ENCODE measurements around the gene DGKH. TPM values are rescaled to one million over a fixed set of nuclear protein-coding genes. Genes with fewer than 3 reads are reported as not detected.

The DGKH gene
- total RNA-seq, 1 donor from 2014 or later: 8.4 TPM

DNA sequence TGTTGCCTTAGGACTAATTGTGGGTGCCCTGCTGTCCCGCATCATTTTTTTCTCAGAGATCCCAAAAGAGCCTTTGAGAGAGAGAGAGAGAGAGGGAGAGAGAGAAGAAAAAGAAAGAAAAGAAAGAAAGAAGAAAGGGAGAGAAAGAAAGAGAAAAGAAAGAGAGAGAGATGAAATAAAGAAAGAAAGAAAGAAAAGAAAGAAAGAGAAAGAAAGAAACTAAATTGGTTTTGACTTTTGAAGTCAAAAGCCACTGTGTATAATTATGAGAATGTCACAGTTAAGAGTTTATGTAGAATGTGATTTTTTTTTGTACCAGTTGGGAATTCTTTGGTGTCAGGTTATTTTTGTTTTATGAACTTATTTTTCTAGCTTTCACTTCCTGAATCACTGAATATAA is 180.1 kb downstream of the DGKH start:
- no peaks in the 10 kb centered on the region for H3K9me3 ChIP-seq (ENCODE audit: control insufficient read depth in 3 of 3, low read length in 3 of 3)
- H3K9ac ChIP-seq (ENCODE audit: low read depth in 1 of 3, low read length in 3 of 3): no peak overlapping the region
- no peak overlapping the region for H3K27ac ChIP-seq (ENCODE audit: low read depth, low read length)
- H3K4me1 ChIP-seq (ENCODE audit: control insufficient read depth in 3 of 3, insufficient read depth in 3 of 3, low read length in 3 of 3): no peaks in the 10 kb centered on the region
- H3K36me3 ChIP-seq (ENCODE audit: control insufficient read depth in 3 of 3, insufficient read depth in 3 of 3, low read length in 3 of 3): no peaks in the 10 kb centered on the region
- no peak overlapping the region for H3K4me3 ChIP-seq (ENCODE audit: low read length in 3 of 3)
- no peaks in the 10 kb centered on the region for H3K27me3 ChIP-seq (ENCODE audit: control insufficient read depth in 3 of 3, insufficient read depth in 3 of 3, low read length in 3 of 3)

DNA sequence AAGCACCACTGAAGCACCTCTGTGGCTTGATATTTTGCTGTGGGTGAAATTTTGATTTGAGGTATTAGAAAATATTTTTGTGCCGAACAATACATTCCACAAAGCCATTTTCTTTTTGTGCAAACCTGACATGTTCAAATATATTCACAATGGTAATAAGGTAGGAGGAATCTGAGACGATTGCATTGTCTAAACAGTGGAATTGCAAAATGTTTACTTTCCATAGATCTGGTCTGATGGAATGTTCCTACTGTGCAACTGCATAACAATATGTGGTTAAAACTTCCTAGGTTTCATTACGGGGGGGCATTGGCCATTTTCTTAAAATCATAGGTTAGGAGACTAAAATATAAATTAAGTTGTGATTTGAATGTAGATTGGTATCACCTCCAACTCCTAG is 180.8 kb downstream of the DGKH start:
- Histone ChIP-seq H3K4me3 (ENCODE audit: low read length in 3 of 3) (no peak overlapping the region), H3K36me3 (ENCODE audit: control insufficient read depth in 3 of 3, insufficient read depth in 3 of 3, low read length in 3 of 3) (no peaks in the 10 kb centered on the region)

DNA sequence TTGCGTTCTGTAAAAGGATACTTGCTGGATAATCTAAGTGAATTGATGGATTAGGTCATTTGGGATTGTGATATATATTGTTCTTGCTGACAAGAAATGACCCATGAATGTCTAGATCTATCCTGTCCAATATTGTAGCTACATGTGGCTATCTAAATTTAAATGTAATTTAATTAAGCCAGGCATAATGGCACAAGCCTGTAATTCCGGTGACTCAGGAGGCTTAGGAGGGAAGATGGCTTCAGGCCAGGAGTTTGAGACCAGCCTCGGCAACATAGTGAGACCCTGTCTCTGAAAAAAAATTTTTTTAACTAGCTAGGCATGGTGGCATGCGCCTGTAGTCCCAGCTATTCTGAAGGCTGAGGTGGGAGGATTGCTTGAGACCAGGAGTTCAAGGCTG is 184.2 kb downstream of the DGKH start:
- Histone ChIP-seq H3K36me3 (ENCODE audit: control insufficient read depth in 3 of 3, insufficient read depth in 3 of 3, low read length in 3 of 3) (no peaks in the 10 kb centered on the region), H3K27ac (ENCODE audit: low read depth, low read length) (no peak overlapping the region), H3K9ac (ENCODE audit: low read depth in 1 of 3, low read length in 3 of 3) (no peak overlapping the region), H3K9me3 (ENCODE audit: control insufficient read depth in 3 of 3, low read length in 3 of 3) (no peaks in the 10 kb centered on the region), H3K4me1 (ENCODE audit: control insufficient read depth in 3 of 3, insufficient read depth in 3 of 3, low read length in 3 of 3) (no peaks in the 10 kb centered on the region), H3K27me3 (ENCODE audit: control insufficient read depth in 3 of 3, insufficient read depth in 3 of 3, low read length in 3 of 3) (no peaks in the 10 kb centered on the region), H3K4me3 (ENCODE audit: low read length in 3 of 3) (no peak overlapping the region)

More for the DNA sequence above, 180.8 kb downstream of the DGKH start:
- H3K4me1 ChIP-seq (ENCODE audit: control insufficient read depth in 3 of 3, insufficient read depth in 3 of 3, low read length in 3 of 3): no peaks in the 10 kb centered on the region
- H3K27ac ChIP-seq (ENCODE audit: low read depth, low read length): no peak overlapping the region
- H3K27me3 ChIP-seq (ENCODE audit: control insufficient read depth in 3 of 3, insufficient read depth in 3 of 3, low read length in 3 of 3): no peaks in the 10 kb centered on the region
- no peak overlapping the region for H3K9ac ChIP-seq (ENCODE audit: low read depth in 1 of 3, low read length in 3 of 3)
- no peaks in the 10 kb centered on the region for H3K9me3 ChIP-seq (ENCODE audit: control insufficient read depth in 3 of 3, low read length in 3 of 3)

DNA sequence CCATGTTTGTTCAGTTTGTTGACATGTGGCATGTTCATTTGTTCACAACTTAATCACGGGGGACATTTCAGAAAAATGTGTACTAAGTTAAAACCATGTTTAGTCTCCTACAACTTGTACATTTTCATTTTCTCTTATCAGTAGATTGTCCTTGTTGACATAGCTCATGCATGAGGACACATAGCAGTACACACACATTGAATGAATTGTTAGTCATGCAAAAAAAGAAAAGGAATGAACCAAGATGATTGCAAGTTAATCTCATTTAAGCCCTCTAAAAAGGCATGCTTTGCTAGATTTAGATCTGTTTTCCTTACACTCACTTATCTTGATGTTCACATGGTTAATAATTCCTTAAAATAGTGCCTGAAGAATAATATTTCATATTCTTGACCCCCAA is 185.3 kb downstream of the DGKH start:
- Histone ChIP-seq H3K9me3 (ENCODE audit: control insufficient read depth in 3 of 3, low read length in 3 of 3) (no peaks in the 10 kb centered on the region), H3K27ac (ENCODE audit: low read depth, low read length) (no peak overlapping the region), H3K36me3 (ENCODE audit: control insufficient read depth in 3 of 3, insufficient read depth in 3 of 3, low read length in 3 of 3) (no peaks in the 10 kb centered on the region), H3K4me3 (ENCODE audit: low read length in 3 of 3) (no peak overlapping the region), H3K27me3 (ENCODE audit: control insufficient read depth in 3 of 3, insufficient read depth in 3 of 3, low read length in 3 of 3) (no peaks in the 10 kb centered on the region), H3K9ac (ENCODE audit: low read depth in 1 of 3, low read length in 3 of 3) (no peak overlapping the region), H3K4me1 (ENCODE audit: control insufficient read depth in 3 of 3, insufficient read depth in 3 of 3, low read length in 3 of 3) (no peaks in the 10 kb centered on the region)

DNA sequence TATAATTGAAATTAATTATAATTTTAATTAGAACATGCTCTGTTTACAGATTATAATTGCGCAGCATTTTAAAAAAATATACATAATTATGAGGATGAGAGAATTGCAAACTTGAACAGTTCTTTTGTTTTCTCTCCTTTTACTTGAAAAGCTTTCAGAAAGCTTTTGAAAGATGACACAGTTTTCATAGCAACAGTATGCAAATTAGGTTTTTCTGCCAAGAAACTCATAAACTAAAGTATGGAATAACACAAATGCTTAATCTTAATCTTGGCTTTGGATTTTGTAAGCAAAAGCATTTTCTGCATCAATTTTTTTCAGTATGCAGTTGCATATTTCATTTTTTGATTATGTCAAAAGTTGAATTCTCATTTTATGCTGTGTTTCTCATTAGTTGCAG is 190.7 kb downstream of the DGKH start:
- Histone ChIP-seq H3K27ac (ENCODE audit: low read depth, low read length) (no peak overlapping the region), H3K4me3 (ENCODE audit: low read length in 3 of 3) (no peak overlapping the region), H3K27me3 (ENCODE audit: control insufficient read depth in 3 of 3, insufficient read depth in 3 of 3, low read length in 3 of 3) (no peaks in the 10 kb centered on the region), H3K4me1 (ENCODE audit: control insufficient read depth in 3 of 3, insufficient read depth in 3 of 3, low read length in 3 of 3) (no peaks in the 10 kb centered on the region), H3K9me3 (ENCODE audit: control insufficient read depth in 3 of 3, low read length in 3 of 3) (no peaks in the 10 kb centered on the region), H3K9ac (ENCODE audit: low read depth in 1 of 3, low read length in 3 of 3) (no peak overlapping the region), H3K36me3 (ENCODE audit: control insufficient read depth in 3 of 3, insufficient read depth in 3 of 3, low read length in 3 of 3) (no peaks in the 10 kb centered on the region)

DNA sequence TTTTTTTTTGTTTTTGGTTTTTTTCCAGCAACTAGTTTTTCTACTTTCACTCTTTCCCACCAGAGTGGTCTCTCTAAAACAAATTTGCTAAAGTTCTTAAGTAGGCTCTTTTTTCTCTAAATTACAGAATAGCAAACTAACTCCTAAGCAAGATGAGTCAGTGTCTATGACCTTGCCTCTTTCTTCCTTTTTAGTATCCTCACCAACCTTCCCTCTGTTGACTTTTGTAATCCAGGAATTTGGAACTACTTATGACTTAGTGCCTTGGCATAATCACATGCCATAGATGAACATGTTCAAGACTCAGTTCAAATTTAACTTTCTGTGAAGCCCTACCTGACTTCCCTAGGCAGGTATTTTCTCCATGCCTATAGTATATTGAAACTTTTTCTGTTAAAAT is 191.2 kb downstream of the DGKH start:
- H3K4me1 ChIP-seq (ENCODE audit: control insufficient read depth in 3 of 3, insufficient read depth in 3 of 3, low read length in 3 of 3): no peaks in the 10 kb centered on the region
- no peaks in the 10 kb centered on the region for H3K36me3 ChIP-seq (ENCODE audit: control insufficient read depth in 3 of 3, insufficient read depth in 3 of 3, low read length in 3 of 3)
- H3K9me3 ChIP-seq (ENCODE audit: control insufficient read depth in 3 of 3, low read length in 3 of 3): no peaks in the 10 kb centered on the region
- no peak overlapping the region for H3K9ac ChIP-seq (ENCODE audit: low read depth in 1 of 3, low read length in 3 of 3)
- no peaks in the 10 kb centered on the region for H3K27me3 ChIP-seq (ENCODE audit: control insufficient read depth in 3 of 3, insufficient read depth in 3 of 3, low read length in 3 of 3)
- H3K4me3 ChIP-seq (ENCODE audit: low read length in 3 of 3): no peak overlapping the region
- no peak overlapping the region for H3K27ac ChIP-seq (ENCODE audit: low read depth, low read length)

DNA sequence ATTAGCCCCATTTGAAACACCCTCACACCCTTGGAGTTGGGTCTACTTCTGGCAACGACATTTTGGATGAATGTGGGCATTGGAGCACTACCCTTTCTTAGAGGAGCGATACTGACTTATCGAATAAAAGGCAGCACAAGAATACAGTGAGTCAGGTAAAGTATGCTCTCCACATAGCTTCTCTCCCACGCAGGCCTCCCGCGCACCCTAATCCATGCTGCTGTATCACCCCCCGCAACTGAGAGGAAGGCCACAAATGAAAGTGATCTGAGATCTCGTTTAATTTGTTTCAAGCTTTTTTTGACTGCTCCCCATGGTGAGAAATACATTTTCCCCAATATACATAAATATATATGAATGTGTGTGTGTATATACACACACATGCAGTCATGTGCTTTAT is 198.1 kb downstream of the DGKH start:
- no peak overlapping the region for H3K9ac ChIP-seq (ENCODE audit: low read depth in 1 of 3, low read length in 3 of 3)
- H3K9me3 ChIP-seq (ENCODE audit: control insufficient read depth in 3 of 3, low read length in 3 of 3): no peaks in the 10 kb centered on the region
- no peak overlapping the region for H3K27ac ChIP-seq (ENCODE audit: low read depth, low read length)
- H3K4me1 ChIP-seq (ENCODE audit: control insufficient read depth in 3 of 3, insufficient read depth in 3 of 3, low read length in 3 of 3): no peaks in the 10 kb centered on the region
- H3K27me3 ChIP-seq (ENCODE audit: control insufficient read depth in 3 of 3, insufficient read depth in 3 of 3, low read length in 3 of 3): no peaks in the 10 kb centered on the region
- no peaks in the 10 kb centered on the region for H3K36me3 ChIP-seq (ENCODE audit: control insufficient read depth in 3 of 3, insufficient read depth in 3 of 3, low read length in 3 of 3)
- H3K4me3 ChIP-seq (ENCODE audit: low read length in 3 of 3): no peak overlapping the region

DNA sequence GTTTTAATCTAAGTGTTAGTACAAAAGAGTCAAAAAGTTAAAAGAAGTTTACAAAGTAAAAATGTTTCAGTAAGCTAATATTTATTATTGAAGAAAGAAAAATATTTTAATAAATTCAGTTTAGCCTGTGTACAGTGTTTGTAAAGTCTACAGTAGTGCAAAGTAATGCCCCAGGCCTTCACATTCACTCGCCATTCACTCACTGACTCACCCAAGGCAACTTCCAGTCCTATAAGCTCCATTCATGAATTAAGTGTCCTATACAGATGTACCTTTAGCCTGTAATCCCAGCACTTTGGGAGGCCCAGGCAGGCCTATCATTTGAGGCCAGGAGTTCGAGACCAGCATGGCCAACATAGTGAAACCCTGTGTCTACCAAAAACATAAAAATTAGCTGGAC is 199.4 kb downstream of the DGKH start:
- H3K27ac ChIP-seq (ENCODE audit: low read depth, low read length): no peak overlapping the region
- no peaks in the 10 kb centered on the region for H3K9me3 ChIP-seq (ENCODE audit: control insufficient read depth in 3 of 3, low read length in 3 of 3)
- H3K27me3 ChIP-seq (ENCODE audit: control insufficient read depth in 3 of 3, insufficient read depth in 3 of 3, low read length in 3 of 3): no peaks in the 10 kb centered on the region
- no peak overlapping the region for H3K4me3 ChIP-seq (ENCODE audit: low read length in 3 of 3)
- no peak overlapping the region for H3K9ac ChIP-seq (ENCODE audit: low read depth in 1 of 3, low read length in 3 of 3)
- H3K36me3 ChIP-seq (ENCODE audit: control insufficient read depth in 3 of 3, insufficient read depth in 3 of 3, low read length in 3 of 3): no peaks in the 10 kb centered on the region
- no peaks in the 10 kb centered on the region for H3K4me1 ChIP-seq (ENCODE audit: control insufficient read depth in 3 of 3, insufficient read depth in 3 of 3, low read length in 3 of 3)

DNA sequence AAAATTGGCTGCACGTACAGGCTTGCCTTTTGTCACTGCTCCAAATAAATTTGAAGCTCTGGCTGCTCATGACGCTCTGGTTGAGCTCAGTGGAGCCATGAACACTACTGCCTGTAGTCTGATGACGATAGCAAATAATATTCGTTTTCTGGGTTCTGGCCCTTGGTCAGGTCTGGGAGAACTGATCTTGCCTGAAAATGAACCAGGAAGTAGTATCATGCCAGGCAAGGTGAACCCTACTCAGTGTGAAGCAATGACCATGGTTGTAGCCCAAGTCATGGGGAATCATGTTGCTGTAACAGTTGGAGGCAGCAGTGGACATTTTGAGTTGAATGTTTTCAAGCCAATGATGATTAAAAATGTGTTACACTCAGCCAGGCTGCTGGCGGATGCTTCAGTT is 207.4 kb downstream of the DGKH start:
- Histone ChIP-seq H3K4me3 (ENCODE audit: low read length in 3 of 3) (no peak overlapping the region), H3K9me3 (ENCODE audit: control insufficient read depth in 3 of 3, low read length in 3 of 3) (no peaks in the 10 kb centered on the region), H3K36me3 (ENCODE audit: control insufficient read depth in 3 of 3, insufficient read depth in 3 of 3, low read length in 3 of 3) (no peaks in the 10 kb centered on the region), H3K4me1 (ENCODE audit: control insufficient read depth in 3 of 3, insufficient read depth in 3 of 3, low read length in 3 of 3) (no peaks in the 10 kb centered on the region), H3K9ac (ENCODE audit: low read depth in 1 of 3, low read length in 3 of 3) (no peak overlapping the region), H3K27ac (ENCODE audit: low read depth, low read length) (no peak overlapping the region), H3K27me3 (ENCODE audit: control insufficient read depth in 3 of 3, insufficient read depth in 3 of 3, low read length in 3 of 3) (no peaks in the 10 kb centered on the region)

DNA sequence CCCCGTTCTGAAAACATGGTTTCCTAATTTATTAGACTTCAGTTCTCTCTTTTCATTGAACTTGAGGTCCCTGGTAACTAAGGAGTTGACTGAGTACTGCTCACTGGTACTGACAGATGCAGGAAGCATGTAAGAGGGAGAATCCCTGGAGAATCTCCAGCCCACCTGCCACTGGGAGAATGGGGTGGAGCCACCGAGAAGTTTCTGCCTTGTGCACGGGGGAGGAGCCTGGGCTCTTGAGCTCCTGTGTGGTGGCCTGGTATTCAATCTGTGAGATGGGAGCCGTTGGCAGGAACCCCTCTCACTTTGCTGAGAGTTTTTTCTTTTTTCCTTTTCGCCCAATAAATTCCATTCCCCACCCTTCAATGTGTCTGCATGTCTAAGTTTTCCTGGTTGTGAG is 210.3 kb downstream of the DGKH start:
- H3K9ac ChIP-seq (ENCODE audit: low read depth in 1 of 3, low read length in 3 of 3): no peak overlapping the region
- no peaks in the 10 kb centered on the region for H3K27me3 ChIP-seq (ENCODE audit: control insufficient read depth in 3 of 3, insufficient read depth in 3 of 3, low read length in 3 of 3)
- no peak overlapping the region for H3K4me3 ChIP-seq (ENCODE audit: low read length in 3 of 3)
- no peaks in the 10 kb centered on the region for H3K9me3 ChIP-seq (ENCODE audit: control insufficient read depth in 3 of 3, low read length in 3 of 3)
- H3K27ac ChIP-seq (ENCODE audit: low read depth, low read length): no peak overlapping the region
- H3K4me1 ChIP-seq (ENCODE audit: control insufficient read depth in 3 of 3, insufficient read depth in 3 of 3, low read length in 3 of 3): no peaks in the 10 kb centered on the region
- no peaks in the 10 kb centered on the region for H3K36me3 ChIP-seq (ENCODE audit: control insufficient read depth in 3 of 3, insufficient read depth in 3 of 3, low read length in 3 of 3)

DNA sequence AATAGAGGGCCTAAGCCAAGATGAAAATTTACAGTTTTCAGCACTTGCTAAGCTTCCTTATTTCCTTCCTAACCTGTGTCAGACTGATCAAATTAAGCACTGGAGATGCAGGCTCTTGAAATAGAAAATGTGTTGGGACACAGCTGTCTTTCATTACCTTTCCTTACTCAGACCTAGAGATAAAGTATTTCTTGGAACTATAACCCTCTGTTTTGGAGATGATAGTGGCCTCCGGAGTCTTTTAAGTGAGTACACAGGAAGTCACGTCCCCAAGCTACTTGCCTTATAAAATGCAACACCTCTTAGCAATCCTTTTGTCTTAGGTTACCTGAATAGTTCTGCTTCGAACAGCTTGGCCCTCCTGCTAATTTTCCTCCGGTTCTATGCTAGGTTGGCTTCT is 211.1 kb downstream of the DGKH start:
- Histone ChIP-seq H3K27me3 (ENCODE audit: control insufficient read depth in 3 of 3, insufficient read depth in 3 of 3, low read length in 3 of 3) (no peaks in the 10 kb centered on the region), H3K9me3 (ENCODE audit: control insufficient read depth in 3 of 3, low read length in 3 of 3) (no peaks in the 10 kb centered on the region), H3K27ac (ENCODE audit: low read depth, low read length) (no peak overlapping the region), H3K4me1 (ENCODE audit: control insufficient read depth in 3 of 3, insufficient read depth in 3 of 3, low read length in 3 of 3) (no peaks in the 10 kb centered on the region), H3K4me3 (ENCODE audit: low read length in 3 of 3) (no peak overlapping the region), H3K36me3 (ENCODE audit: control insufficient read depth in 3 of 3, insufficient read depth in 3 of 3, low read length in 3 of 3) (no peaks in the 10 kb centered on the region), H3K9ac (ENCODE audit: low read depth in 1 of 3, low read length in 3 of 3) (no peak overlapping the region)

Data from skeletal muscle tissue (tissue), 4 donors.